ENCODE data around the gene GALNS. TPM values are rescaled to one million over a fixed set of nuclear protein-coding genes. Genes with fewer than 3 reads are reported as not detected.

GALNS gene
- total RNA-seq, 2 experiments from 2014 or later, result 17.2 to 49.0 TPM

- POLR2A ChIA-PET, result no interaction called here
Observed at GRCh38 chr16:88828711-88829110, 28.0 kb downstream of the GALNS start.

DNA sequence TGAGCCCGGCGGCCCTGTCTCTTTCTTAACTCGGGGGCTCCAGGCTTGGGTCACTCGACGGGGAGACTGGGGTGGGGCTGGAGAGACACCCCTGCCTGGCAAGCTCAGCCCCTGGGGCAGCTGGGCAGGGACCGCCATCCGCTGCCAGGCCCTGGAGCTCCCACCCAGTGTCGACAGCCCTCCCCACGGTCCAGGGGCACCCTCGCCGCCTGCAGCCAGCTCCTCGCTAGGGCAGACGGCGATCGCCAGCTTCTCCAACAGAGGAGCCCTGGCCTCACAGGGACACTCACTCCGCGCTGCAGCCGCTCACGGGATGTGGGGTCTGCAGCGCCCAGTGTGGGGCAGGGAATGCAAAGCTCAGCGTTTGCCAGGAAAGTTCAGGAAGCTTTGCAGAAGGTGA is 29.0 kb downstream of the GALNS start:
- no peaks in the 10 kb centered on the region for H3K9me3 ChIP-seq (ENCODE audit: low read length)
- CTCF ChIA-PET (ENCODE audit: unreplicated experiment), result no interaction called here

More at GRCh38 chr16:88828711-88829110, 28.0 kb downstream of the GALNS start:
- DNase-seq (ENCODE audit: low spot score), result no peak
- no TSS peak for BruUV-seq (replicated peaks)
- Histone ChIP-seq H3K4me3 (ENCODE audit: low read depth, low read length, poor library complexity, severe bottlenecking) (no peak overlapping the region), H3K4me2 (ENCODE audit: low read length) (no peak overlapping the region), H3K9me3 (ENCODE audit: low read length) (no peaks in the 10 kb centered on the region), H3K27ac (ENCODE audit: low read depth, low read length, poor library complexity, severe bottlenecking) (no peak overlapping the region), H3K9me2 (ENCODE audit: insufficient read depth, low read length) (no peaks in the 10 kb centered on the region), H3K79me2 (ENCODE audit: insufficient read depth, low read depth, low read length) (no peaks in the 10 kb centered on the region), H3K4me1 (ENCODE audit: insufficient read depth, low read length, poor library complexity, severe bottlenecking) (no peaks in the 10 kb centered on the region), H2AFZ (ENCODE audit: low read length) (no peak overlapping the region), H3K36me3 (ENCODE audit: insufficient read depth, low read length) (no peaks in the 10 kb centered on the region), H4K20me1 (ENCODE audit: insufficient read depth, low read length) (no peaks in the 10 kb centered on the region)
- CTCF ChIA-PET (ENCODE audit: unreplicated experiment), result no interaction called here
- intact Hi-C loops (cut with micrococcal nuclease; ENCODE audit: unreplicated experiment), result no loop called here
- TF ChIP-seq, protein P1, sequence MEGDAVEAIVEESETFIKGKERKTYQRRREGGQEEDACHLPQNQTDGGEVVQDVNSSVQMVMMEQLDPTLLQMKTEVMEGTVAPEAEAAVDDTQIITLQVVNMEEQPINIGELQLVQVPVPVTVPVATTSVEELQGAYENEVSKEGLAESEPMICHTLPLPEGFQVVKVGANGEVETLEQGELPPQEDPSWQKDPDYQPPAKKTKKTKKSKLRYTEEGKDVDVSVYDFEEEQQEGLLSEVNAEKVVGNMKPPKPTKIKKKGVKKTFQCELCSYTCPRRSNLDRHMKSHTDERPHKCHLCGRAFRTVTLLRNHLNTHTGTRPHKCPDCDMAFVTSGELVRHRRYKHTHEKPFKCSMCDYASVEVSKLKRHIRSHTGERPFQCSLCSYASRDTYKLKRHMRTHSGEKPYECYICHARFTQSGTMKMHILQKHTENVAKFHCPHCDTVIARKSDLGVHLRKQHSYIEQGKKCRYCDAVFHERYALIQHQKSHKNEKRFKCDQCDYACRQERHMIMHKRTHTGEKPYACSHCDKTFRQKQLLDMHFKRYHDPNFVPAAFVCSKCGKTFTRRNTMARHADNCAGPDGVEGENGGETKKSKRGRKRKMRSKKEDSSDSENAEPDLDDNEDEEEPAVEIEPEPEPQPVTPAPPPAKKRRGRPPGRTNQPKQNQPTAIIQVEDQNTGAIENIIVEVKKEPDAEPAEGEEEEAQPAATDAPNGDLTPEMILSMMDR (conservative IDR thresholded peaks at IDR 0.05; ENCODE audit: low read length), result no peak
- no peak for TF ChIP-seq EZH2phosphoT487 (IDR thresholded peaks at IDR 0.05; ENCODE audit: borderline replicate concordance, low read depth, low read length)

DNA sequence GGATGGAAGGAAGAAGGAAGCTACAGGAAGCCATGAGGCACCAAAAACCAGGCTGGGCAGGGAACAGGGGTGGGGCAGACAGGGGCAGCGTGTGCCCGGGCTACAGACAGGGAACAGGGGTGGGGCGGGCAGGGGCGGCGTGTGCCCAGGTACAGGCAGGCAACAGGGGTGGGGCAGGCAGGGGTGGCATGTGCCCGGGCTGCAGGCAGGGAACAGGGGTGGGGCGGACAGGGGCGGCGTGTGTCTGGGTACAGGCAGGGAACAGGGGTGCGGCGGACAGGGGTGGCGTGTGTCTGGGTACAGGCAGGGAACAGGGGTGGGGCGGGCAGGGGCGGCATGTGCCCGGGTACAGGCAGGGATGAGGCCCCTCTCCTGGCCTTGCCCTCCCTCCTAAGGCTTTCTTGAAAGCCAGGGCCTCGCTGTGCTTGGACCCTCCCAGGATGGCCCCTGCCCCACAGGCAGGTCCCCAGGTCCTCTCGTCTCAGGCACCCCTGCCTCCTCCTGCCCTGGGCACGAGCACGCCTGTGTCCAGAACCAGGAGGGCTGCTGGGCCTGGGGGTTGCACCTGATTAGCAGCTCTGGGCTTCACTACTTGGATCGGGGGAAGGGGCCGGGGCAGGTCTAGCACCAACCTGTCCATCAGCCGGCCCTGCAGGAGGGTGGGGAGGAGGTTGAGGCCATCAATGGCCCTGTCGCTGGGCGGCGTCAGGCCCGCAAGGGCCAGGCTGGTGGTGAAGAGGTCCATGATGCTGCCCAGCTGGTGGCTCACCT is 30.5 kb downstream of the GALNS start:
- no peaks in the 10 kb centered on the region for H3K9me2 ChIP-seq (ENCODE audit: insufficient read depth, low read length)
- H4K20me1 ChIP-seq (ENCODE audit: insufficient read depth, low read length), result no peaks in the 10 kb centered on the region
- no peak for TF ChIP-seq EZH2phosphoT487 (IDR thresholded peaks at IDR 0.05; ENCODE audit: borderline replicate concordance, low read depth, low read length)
- TF ChIP-seq, protein P1 (conservative IDR thresholded peaks at IDR 0.05; ENCODE audit: low read length), result no peak
- H3K9me3 ChIP-seq (ENCODE audit: low read length), result no peaks in the 10 kb centered on the region
- H3K4me3 ChIP-seq (ENCODE audit: low read depth, low read length, poor library complexity, severe bottlenecking), result no peak overlapping the region
- H3K36me3 ChIP-seq (ENCODE audit: insufficient read depth, low read length), result no peaks in the 10 kb centered on the region
- no peak for DNase-seq (ENCODE audit: low spot score)
- CTCF ChIA-PET (ENCODE audit: unreplicated experiment), result no interaction called here
- H3K27ac ChIP-seq (ENCODE audit: low read depth, low read length, poor library complexity, severe bottlenecking), result no peak overlapping the region
- H3K4me1 ChIP-seq (ENCODE audit: insufficient read depth, low read length, poor library complexity, severe bottlenecking), result no peaks in the 10 kb centered on the region
- no peaks in the 10 kb centered on the region for H3K79me2 ChIP-seq (ENCODE audit: insufficient read depth, low read depth, low read length)
- intact Hi-C loops (cut with micrococcal nuclease; ENCODE audit: unreplicated experiment), result no loop called here
- POLR2A ChIA-PET, result no interaction called here
- no peak overlapping the region for H3K4me2 ChIP-seq (ENCODE audit: low read length)
- no TSS peak for BruUV-seq (replicated peaks)
- no peak overlapping the region for H2AFZ ChIP-seq (ENCODE audit: low read length)

More for the DNA sequence above, 29.0 kb downstream of the GALNS start:
- Histone ChIP-seq H3K4me3 (ENCODE audit: low read depth, low read length, poor library complexity, severe bottlenecking) (no peak overlapping the region), H2AFZ (ENCODE audit: low read length) (no peak overlapping the region), H3K4me2 (ENCODE audit: low read length) (no peak overlapping the region), H3K79me2 (ENCODE audit: insufficient read depth, low read depth, low read length) (no peaks in the 10 kb centered on the region), H3K27ac (ENCODE audit: low read depth, low read length, poor library complexity, severe bottlenecking) (no peak overlapping the region), H3K9me2 (ENCODE audit: insufficient read depth, low read length) (no peaks in the 10 kb centered on the region), H3K4me1 (ENCODE audit: insufficient read depth, low read length, poor library complexity, severe bottlenecking) (no peaks in the 10 kb centered on the region), H3K36me3 (ENCODE audit: insufficient read depth, low read length) (no peaks in the 10 kb centered on the region), H4K20me1 (ENCODE audit: insufficient read depth, low read length) (no peaks in the 10 kb centered on the region)
- no TSS peak for BruUV-seq (replicated peaks)
- intact Hi-C loops (cut with micrococcal nuclease; ENCODE audit: unreplicated experiment), result no loop called here
- TF ChIP-seq, protein P1 (conservative IDR thresholded peaks at IDR 0.05; ENCODE audit: low read length), result no peak
- no peak for TF ChIP-seq EZH2phosphoT487 (IDR thresholded peaks at IDR 0.05; ENCODE audit: borderline replicate concordance, low read depth, low read length)
- DNase-seq (ENCODE audit: low spot score), result no peak
- POLR2A ChIA-PET, result no interaction called here
